ENCODE measurements around the gene ARL6IP5. TPM values are rescaled to one million over a fixed set of nuclear protein-coding genes. Genes with fewer than 3 reads are reported as not detected.
A peak's percentile ranks its signal among the peaks of the same experiment; 100 is the strongest.

The ARL6IP5 gene
- total and polyA plus RNA-seq, 2 of the 13 experiments (the other 11 are each of a cell fraction or from before 2014, with no cell fraction given) = 23.7 to 29.6 TPM

GRCh38 chr3:69051756-69052471, 32.8 kb upstream of the ARL6IP5 start, which contains the start of gene TMF1 (continued):
- no peak for TF ChIP-seq HIC2 (CRISPR knock-in tag; IDR thresholded peaks at IDR 0.05; ENCODE audit: low read depth)
- TF ChIP-seq ZNF124 (CRISPR knock-in tag; IDR thresholded peaks at IDR 0.05) = no peak
- TF ChIP-seq ZNF674 (CRISPR knock-in tag; IDR thresholded peaks at IDR 0.05; ENCODE audit: low read depth) = no peak
- TF ChIP-seq ZFP90 (CRISPR knock-in tag; IDR thresholded peaks at IDR 0.05; ENCODE audit: borderline replicate concordance) = peak; percentile 85; the same call in 1 of the 2 replicates
- TF ChIP-seq FLYWCH1 (CRISPR knock-in tag; IDR thresholded peaks at IDR 0.05) = no peak
- no peak for TF ChIP-seq NFATC3 (CRISPR knock-in tag; IDR thresholded peaks at IDR 0.05)
- peak; percentile 91 for TF ChIP-seq ATF1 (CRISPR knock-in tag; IDR thresholded peaks at IDR 0.05)
- no peak for TF ChIP-seq SMAD3 (CRISPR knock-in tag; IDR thresholded peaks at IDR 0.05)
- no peak for TF ChIP-seq CENPT (CRISPR knock-in tag; IDR thresholded peaks at IDR 0.05; ENCODE audit: low read depth)
- no peak; the same call in 1 of the 2 replicates for TF ChIP-seq SNAI1 (CRISPR knock-in tag; IDR thresholded peaks at IDR 0.05; ENCODE audit: borderline replicate concordance)
- TF ChIP-seq ATM (IDR thresholded peaks at IDR 0.05; ENCODE audit: borderline replicate concordance) = no peak
- no peak for TF ChIP-seq E2F5 (CRISPR knock-in tag; conservative IDR thresholded peaks at IDR 0.05)
- TF ChIP-seq REPIN1 (CRISPR knock-in tag; IDR thresholded peaks at IDR 0.05; ENCODE audit: borderline replicate concordance, low read depth) = peak; percentile 20; the same call in 1 of the 2 replicates
- TF ChIP-seq ZNF10 (CRISPR knock-in tag; IDR thresholded peaks at IDR 0.05; ENCODE audit: borderline replicate concordance, low read depth) = no peak
- TF ChIP-seq ZNF275 (CRISPR knock-in tag; IDR thresholded peaks at IDR 0.05; ENCODE audit: borderline replicate concordance) = no peak
- peak; percentile 51; the same call in 1 of the 2 replicates for TF ChIP-seq ZNF225 (CRISPR knock-in tag; IDR thresholded peaks at IDR 0.05)
- no peak for TF ChIP-seq PLRG1 (conservative IDR thresholded peaks at IDR 0.05)
- no peak for TF ChIP-seq ZSCAN12 (CRISPR knock-in tag; IDR thresholded peaks at IDR 0.05)
- no peak for TF ChIP-seq HNF1A (IDR thresholded peaks at IDR 0.05; ENCODE audit: low read depth)
- TF ChIP-seq HNF1A (CRISPR knock-in tag; IDR thresholded peaks at IDR 0.05; ENCODE audit: borderline replicate concordance) = no peak
- TF ChIP-seq MTERF4 (CRISPR knock-in tag; IDR thresholded peaks at IDR 0.05) = no peak

Data from HepG2 (cell line).